Nephron progenitor cell (in vitro differentiated cells): ENCODE results near the gene FTL.
A peak's percentile ranks its signal among the peaks of the same experiment; 100 is the strongest.

Experiments
- DNase-seq: peaks from one replicate; pipeline ENCODE4 v3.0.0; 2021
- H3K27ac Mint-ChIP-seq: 2 replicates; pipeline ENCODE4 v1.8.0; 2021; ENCODE audit warnings: mild to moderate bottlenecking, moderate library complexity, mixed read lengths
- H3K27me3 Mint-ChIP-seq: 2 replicates; pipeline ENCODE4 v1.8.0; 2021; ENCODE audit warnings: mild to moderate bottlenecking, low read depth, mixed read lengths; ENCODE audit not compliant: poor library complexity
- H3K36me3 Mint-ChIP-seq: 2 replicates; pipeline ENCODE4 v1.8.0; 2021; ENCODE audit warnings: low read depth, mixed read lengths
- H3K4me1 Mint-ChIP-seq: 2 replicates; pipeline ENCODE4 v1.8.0; 2021; ENCODE audit warnings: mixed read lengths
- H3K4me3 Mint-ChIP-seq: 2 replicates; pipeline ENCODE4 v1.8.0; 2021; ENCODE audit warnings: mild to moderate bottlenecking, moderate library complexity, mixed read lengths
- H3K9me3 Mint-ChIP-seq: 2 replicates; pipeline ENCODE4 v1.8.0; 2021; ENCODE audit warnings: mild to moderate bottlenecking, moderate library complexity, mixed read lengths
- TF ChIP-seq, protein P1 (sequence below): fragments of 200-600 bp; sonication (generic); IDR thresholded peaks from 2 replicates; pipeline ENCODE4 v1.5.0; 2021; ENCODE audit warnings: antibody characterized with exemption

Gene FTL

DNA sequence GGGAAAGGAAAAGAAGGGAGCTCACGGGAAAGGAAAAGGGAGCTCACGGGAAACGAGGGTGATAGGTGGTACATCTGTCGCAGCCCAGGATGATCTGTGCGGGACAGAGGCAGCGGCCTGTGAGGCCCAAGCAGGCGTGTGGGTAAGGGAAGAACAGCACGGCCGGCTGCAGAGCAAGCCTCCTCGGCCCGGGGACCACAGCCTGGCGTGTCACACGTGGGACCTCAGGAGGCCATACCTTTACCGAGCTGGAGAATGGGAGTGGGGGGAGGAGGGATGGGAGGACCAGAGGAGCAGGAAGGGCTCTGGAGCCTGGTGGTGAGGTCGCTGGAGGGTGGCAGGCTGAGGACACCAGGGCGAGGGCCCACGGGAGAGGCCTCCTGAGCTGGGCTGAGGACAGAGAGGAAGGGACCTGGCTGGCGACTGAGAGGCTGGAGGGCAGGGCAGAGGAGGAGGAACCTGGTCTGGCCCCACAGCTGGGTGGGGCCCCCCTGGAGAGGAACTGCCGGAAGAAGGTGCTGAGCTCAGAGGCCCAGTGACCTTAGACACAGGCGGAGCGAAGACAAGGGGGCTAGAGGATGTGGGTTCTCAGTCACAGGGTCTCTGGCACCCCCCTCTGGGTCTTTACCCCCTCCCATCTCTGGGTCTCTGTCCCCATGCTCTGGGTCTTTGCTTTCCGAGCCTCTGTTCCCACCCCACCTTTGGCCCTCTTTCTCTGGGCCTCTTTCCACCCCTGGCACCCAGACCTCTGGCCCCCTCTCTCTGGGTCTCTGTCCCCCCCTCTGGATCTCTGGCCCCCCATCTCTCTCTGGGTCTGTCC, 2.9 kb upstream of the FTL start:
- Mint-ChIP-seq H3K27ac (peak overlapping the region; percentile 98), H3K36me3 (peaks cover 43% of the 10 kb centered on the region), H3K4me1 (peaks cover 60% of the 10 kb centered on the region), H3K27me3 (peaks cover 7% of the 10 kb centered on the region), H3K4me3 (peak overlapping the region; percentile 54), H3K9me3 (no peaks in the 10 kb centered on the region)
- no peak for DNase-seq
- TF ChIP-seq, protein P1, sequence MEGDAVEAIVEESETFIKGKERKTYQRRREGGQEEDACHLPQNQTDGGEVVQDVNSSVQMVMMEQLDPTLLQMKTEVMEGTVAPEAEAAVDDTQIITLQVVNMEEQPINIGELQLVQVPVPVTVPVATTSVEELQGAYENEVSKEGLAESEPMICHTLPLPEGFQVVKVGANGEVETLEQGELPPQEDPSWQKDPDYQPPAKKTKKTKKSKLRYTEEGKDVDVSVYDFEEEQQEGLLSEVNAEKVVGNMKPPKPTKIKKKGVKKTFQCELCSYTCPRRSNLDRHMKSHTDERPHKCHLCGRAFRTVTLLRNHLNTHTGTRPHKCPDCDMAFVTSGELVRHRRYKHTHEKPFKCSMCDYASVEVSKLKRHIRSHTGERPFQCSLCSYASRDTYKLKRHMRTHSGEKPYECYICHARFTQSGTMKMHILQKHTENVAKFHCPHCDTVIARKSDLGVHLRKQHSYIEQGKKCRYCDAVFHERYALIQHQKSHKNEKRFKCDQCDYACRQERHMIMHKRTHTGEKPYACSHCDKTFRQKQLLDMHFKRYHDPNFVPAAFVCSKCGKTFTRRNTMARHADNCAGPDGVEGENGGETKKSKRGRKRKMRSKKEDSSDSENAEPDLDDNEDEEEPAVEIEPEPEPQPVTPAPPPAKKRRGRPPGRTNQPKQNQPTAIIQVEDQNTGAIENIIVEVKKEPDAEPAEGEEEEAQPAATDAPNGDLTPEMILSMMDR, result no peak

GRCh38 chr19:48962849-48963165, 2.3 kb upstream of the FTL start:
- peak overlapping the region; percentile 54 for H3K4me3 Mint-ChIP-seq
- no peak for DNase-seq

DNA sequence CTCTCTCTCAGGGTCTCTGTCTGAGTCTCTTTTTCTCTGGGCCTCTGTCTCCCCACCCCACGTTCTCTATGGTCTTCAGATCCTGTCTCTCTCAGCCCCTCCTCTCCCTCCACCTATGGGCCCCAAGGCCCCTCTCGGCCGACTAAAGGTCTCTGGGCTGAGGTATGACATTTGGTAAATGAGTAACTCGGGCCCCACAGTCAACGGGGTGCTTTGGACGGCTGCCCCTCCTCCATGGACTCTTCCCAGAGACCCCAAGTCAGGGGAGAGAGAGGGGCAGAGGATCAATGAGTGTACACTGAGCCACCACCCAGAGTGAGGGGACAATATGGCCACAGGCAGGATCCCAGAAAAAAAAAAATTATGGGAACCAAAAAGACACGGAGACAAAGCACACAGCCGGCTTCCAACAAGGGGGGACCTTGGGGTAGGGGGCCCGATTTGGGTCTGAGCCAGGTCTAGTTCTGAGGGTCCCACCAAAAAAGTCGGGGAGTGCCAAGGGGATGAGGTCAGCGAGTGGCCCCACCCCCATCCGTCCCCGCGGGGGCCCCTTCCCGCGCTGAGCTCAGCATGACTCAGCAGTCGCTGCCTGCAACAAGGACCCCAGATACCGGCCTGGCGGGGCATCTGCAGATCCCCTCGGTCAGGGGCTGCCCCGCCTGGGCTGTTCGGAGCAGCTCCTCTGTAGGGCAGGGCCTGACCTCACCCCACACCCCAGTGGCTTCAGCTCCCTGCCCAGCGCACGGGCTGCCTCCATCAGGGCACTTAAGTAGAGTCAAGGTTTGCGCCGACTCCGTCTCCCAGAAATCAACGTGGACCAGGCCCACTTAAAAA, 1.5 kb upstream of the FTL start:
- no peaks in the 10 kb centered on the region for H3K9me3 Mint-ChIP-seq
- H3K36me3 Mint-ChIP-seq, result peaks cover 41% of the 10 kb centered on the region
- H3K27me3 Mint-ChIP-seq, result peaks cover 7% of the 10 kb centered on the region
- H3K4me3 Mint-ChIP-seq, result peak overlapping the region; percentile 99
- peak; percentile 61 for DNase-seq
- H3K27ac Mint-ChIP-seq, result peak overlapping the region; percentile 94
- H3K4me1 Mint-ChIP-seq, result peaks cover 63% of the 10 kb centered on the region
- TF ChIP-seq, protein P1, result no peak

More at GRCh38 chr19:48962849-48963165, 2.3 kb upstream of the FTL start:
- Mint-ChIP-seq H3K27me3 (peaks cover 7% of the 10 kb centered on the region), H3K4me1 (peaks cover 63% of the 10 kb centered on the region), H3K36me3 (peaks cover 42% of the 10 kb centered on the region), H3K9me3 (no peaks in the 10 kb centered on the region), H3K27ac (peak overlapping the region; percentile 98)
- TF ChIP-seq, protein P1, result no peak

DNA sequence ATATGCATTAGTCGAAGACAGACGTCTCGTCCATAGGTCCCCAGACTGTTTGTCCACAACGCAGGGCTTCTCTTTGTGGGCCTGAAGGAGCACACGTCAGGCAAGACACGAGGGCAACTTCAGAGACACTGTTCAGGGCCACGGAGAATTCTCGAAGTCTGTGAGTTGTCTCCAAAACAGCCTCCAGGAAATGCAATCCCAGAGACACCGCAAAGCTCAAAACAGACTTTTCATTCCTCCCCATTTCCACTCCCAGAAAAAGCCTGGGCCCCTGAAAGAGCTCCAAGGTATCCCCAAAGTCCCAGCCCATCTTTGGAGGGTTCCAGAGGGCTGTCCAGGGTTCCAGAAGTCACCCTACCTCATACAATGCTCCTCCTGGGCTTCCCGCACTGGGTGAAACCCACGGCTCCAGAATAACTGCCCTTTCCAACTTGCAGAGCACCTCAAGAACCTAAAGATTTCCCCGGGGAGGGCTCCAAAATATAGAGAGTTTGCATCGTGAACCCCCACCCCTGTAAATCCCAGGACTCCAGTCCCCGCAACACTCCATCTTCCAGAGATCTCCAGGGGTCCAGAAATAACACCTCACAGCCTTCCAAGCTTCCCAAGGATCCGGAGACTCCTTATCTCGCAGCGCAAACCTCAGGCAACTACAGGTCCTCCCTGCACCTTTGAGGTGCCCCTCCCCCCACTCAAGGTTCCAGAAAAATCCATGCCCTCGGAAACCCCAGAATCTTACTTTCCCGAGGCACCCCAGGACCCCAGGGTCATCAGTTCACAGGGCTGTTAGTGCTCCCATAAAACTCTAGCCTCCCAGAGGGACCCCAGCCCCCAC, 687 bp upstream of the FTL start:
- Mint-ChIP-seq H3K4me1 (peaks cover 63% of the 10 kb centered on the region), H3K4me3 (peak overlapping the region; percentile 99), H3K36me3 (peaks cover 39% of the 10 kb centered on the region), H3K27ac (peak overlapping the region; percentile 94), H3K27me3 (peaks cover 7% of the 10 kb centered on the region), H3K9me3 (no peaks in the 10 kb centered on the region)
- no peak for DNase-seq
- TF ChIP-seq, protein P1, result no peak

GRCh38 chr19:48965806-48966540, 864 bp downstream of the FTL start:
- H3K9me3 Mint-ChIP-seq, result no peaks in the 10 kb centered on the region
- peak overlapping the region; percentile 99 for H3K4me3 Mint-ChIP-seq

More at GRCh38 chr19:48965806-48966540, 864 bp downstream of the FTL start:
- TF ChIP-seq, protein P1, result no peak
- H3K36me3 Mint-ChIP-seq, result peaks cover 51% of the 10 kb centered on the region
- peaks cover 75% of the 10 kb centered on the region for H3K4me1 Mint-ChIP-seq
- DNase-seq, result peak; percentile 86
- H3K27me3 Mint-ChIP-seq, result peaks cover 7% of the 10 kb centered on the region
- H3K27ac Mint-ChIP-seq, result peak overlapping the region; percentile 94
